HEK293T (cell line): ENCODE measurements around the gene POLE4.

Experiments used
- CTCF ChIA-PET: fragments of 350-600 bp; formaldehyde crosslinking; extraction: SDS; loops from one replicate; lab custom pipeline; 2021; ENCODE audit warnings: antibody characterized with exemption, inconsistent platforms; lab: Yijun Ruan, JAX
- POLR2A ChIA-PET: fragments of 350-600 bp; formaldehyde crosslinking; extraction: SDS; loops from one replicate; lab custom pipeline; 2020; ENCODE audit warnings: antibody characterized with exemption, inconsistent platforms; lab: Yijun Ruan, JAX
- DNase-seq: peaks from one replicate; pipeline ENCODE4 v3.0.0; 2012; ENCODE audit warnings: mixed read lengths; ENCODE audit errors: extremely low spot score
- ARNT ChIP-seq: fragments of 450-650 bp; IDR thresholded peaks from 2 replicates; pipeline ENCODE4 v1.6.1; 2017; ENCODE audit warnings: mild to moderate bottlenecking
- BHLHE40 ChIP-seq: fragments of 450-650 bp; IDR thresholded peaks from 2 replicates; pipeline ENCODE4 v1.6.1; 2016; ENCODE audit warnings: mild to moderate bottlenecking, moderate library complexity, borderline replicate concordance
- CTBP1 ChIP-seq: fragments of 450-650 bp; IDR thresholded peaks from 2 replicates; pipeline ENCODE4 v1.6.1; 2016; ENCODE audit warnings: borderline replicate concordance
- ELF4 ChIP-seq: fragments of 450-650 bp; IDR thresholded peaks from 2 replicates; pipeline ENCODE4 v1.6.1; 2017; ENCODE audit warnings: antibody characterized with exemption
- FOXA1 ChIP-seq: fragments of 450-650 bp; IDR thresholded peaks from 2 replicates; pipeline ENCODE4 v1.6.1; 2016; ENCODE audit warnings: mild to moderate bottlenecking
- FOXK2 ChIP-seq: fragments of 450-650 bp; IDR thresholded peaks from 2 replicates; pipeline ENCODE4 v1.6.1; 2016; ENCODE audit warnings: mild to moderate bottlenecking
- FOXM1 ChIP-seq: fragments of 450-650 bp; IDR thresholded peaks from 2 replicates; pipeline ENCODE4 v1.6.1; 2017; ENCODE audit warnings: mild to moderate bottlenecking, borderline replicate concordance
- HDGF ChIP-seq: fragments of 450-650 bp; IDR thresholded peaks from 2 replicates; pipeline ENCODE4 v1.6.1; 2017; ENCODE audit warnings: antibody characterized with exemption, borderline replicate concordance
- L3MBTL2 ChIP-seq: fragments of 450-650 bp; conservative IDR thresholded peaks from 2 replicates; pipeline ENCODE4 v1.6.1; 2016; ENCODE audit warnings: mild to moderate bottlenecking
- LEF1 ChIP-seq: fragments of 450-650 bp; IDR thresholded peaks from 2 replicates; pipeline ENCODE4 v1.6.1; 2017; ENCODE audit warnings: mild to moderate bottlenecking, borderline replicate concordance
- NFRKB ChIP-seq: fragments of 450-650 bp; IDR thresholded peaks from 2 replicates; pipeline ENCODE4 v1.6.1; 2016; ENCODE audit warnings: mild to moderate bottlenecking, moderate library complexity
- SP1 ChIP-seq: fragments of 450-650 bp; IDR thresholded peaks from 2 replicates; pipeline ENCODE4 v1.6.1; 2017
- SUZ12 ChIP-seq: fragments of 450-650 bp; IDR thresholded peaks from 2 replicates; pipeline ENCODE4 v1.6.1; 2016; ENCODE audit warnings: mild to moderate bottlenecking
- TARDBP ChIP-seq: fragments of 450-650 bp; IDR thresholded peaks from 2 replicates; pipeline ENCODE4 v1.6.1; 2016
- ZNF384 ChIP-seq: fragments of 450-650 bp; IDR thresholded peaks from 2 replicates; pipeline ENCODE4 v1.6.1; 2016
- TF ChIP-seq, protein P1 (sequence below): fragments of 450-650 bp; IDR thresholded peaks from 2 replicates; pipeline ENCODE4 v1.6.1; 2016

Gene POLE4

DNA sequence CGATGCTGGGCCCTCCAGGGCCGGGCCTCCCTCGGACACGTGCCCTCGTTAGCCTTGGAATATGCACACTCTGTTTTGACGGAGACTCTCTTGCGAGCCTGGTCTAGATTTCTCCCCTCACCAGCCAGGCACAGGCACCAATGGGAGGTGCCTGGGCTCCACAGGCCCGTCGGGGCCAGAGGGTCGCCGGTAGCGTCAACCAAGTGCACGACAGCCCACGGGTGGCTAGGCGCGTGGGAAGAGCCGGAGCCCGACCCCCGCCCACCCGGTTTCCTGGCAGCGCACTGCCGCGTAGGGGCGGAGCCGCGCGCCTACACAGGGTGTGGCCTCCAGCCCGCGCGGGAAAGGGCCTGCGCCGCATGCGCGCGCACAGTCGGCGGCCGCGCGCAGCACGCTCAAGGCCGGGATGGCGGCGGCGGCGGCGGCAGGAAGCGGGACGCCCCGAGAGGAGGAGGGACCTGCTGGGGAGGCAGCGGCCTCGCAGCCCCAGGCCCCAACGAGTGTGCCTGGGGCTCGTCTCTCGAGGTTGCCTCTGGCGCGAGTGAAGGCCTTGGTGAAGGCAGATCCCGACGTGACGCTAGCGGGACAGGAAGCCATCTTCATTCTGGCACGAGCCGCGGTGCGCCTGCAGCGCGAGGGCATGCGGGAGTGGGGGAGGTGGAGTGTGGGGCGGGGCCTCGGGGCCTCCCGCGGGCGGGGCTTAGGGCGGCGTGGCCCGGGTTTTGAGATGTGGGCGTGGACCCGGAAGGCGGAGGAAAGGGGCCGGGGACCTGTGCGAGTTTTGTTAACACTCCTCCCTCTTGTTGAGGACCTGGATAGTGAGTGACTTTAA is at the start of gene POLE4:
Gene POLE4 (plus strand): TSS at position 370 of the 832 bp plus-strand sequence. CDS start 37 bp downstream, at position 407.
- POLR2A ChIA-PET: no interaction called here
- TF ChIP-seq CTBP1 (peak; percentile 28; the same call in 1 of the 2 replicates), TARDBP (0 out of 2 replicates have a peak, but pooled peaks have one; percentile 39), SUZ12 (no peak), ELF4 (peak; percentile 61), L3MBTL2 (peak; percentile 99)
- peak; percentile 91 for DNase-seq
- CTCF ChIA-PET: no interaction called here

- no peak for DNase-seq
- ChIA-PET CTCF (no interaction called here), POLR2A (no interaction called here)
- no peak for TF ChIP-seq L3MBTL2
- TF ChIP-seq, protein P1, sequence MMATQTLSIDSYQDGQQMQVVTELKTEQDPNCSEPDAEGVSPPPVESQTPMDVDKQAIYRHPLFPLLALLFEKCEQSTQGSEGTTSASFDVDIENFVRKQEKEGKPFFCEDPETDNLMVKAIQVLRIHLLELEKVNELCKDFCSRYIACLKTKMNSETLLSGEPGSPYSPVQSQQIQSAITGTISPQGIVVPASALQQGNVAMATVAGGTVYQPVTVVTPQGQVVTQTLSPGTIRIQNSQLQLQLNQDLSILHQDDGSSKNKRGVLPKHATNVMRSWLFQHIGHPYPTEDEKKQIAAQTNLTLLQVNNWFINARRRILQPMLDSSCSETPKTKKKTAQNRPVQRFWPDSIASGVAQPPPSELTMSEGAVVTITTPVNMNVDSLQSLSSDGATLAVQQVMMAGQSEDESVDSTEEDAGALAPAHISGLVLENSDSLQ: no peak
- no peak for TF ChIP-seq ZNF384
- TF ChIP-seq ELF4: no peak
- TF ChIP-seq ARNT: no peak
- TF ChIP-seq SP1: no peak
- TF ChIP-seq NFRKB: no peak
- TF ChIP-seq BHLHE40: no peak
- TF ChIP-seq SUZ12: no peak
- no peak for TF ChIP-seq FOXK2
- no peak for TF ChIP-seq FOXA1
- TF ChIP-seq HDGF: no peak
- TF ChIP-seq FOXM1: no peak
- TF ChIP-seq LEF1: no peak
- no peak for TF ChIP-seq CTBP1
- TF ChIP-seq TARDBP: no peak
Measured at GRCh38 chr2:74908748-74909444, 49.5 kb upstream of the POLE4 start.

GRCh38 chr2:74910245-74910644 is 48.2 kb upstream of the POLE4 start:
- ChIA-PET POLR2A (no interaction called here), CTCF (no interaction called here)
- no peak for TF ChIP-seq ARNT
- no peak for TF ChIP-seq HDGF
- TF ChIP-seq FOXA1: no peak
- TF ChIP-seq, protein P1: no peak
- DNase-seq: no peak

GRCh38 chr2:74911061-74911460 is 47.4 kb upstream of the POLE4 start:
- TF ChIP-seq SUZ12 (no peak), ZNF384 (no peak), NFRKB (no peak), TARDBP (no peak)
- no peak for DNase-seq
- CTCF ChIA-PET: no interaction called here
- POLR2A ChIA-PET: no interaction called here

- TF ChIP-seq FOXK2 (no peak), ELF4 (no peak), L3MBTL2 (no peak), SP1 (no peak), FOXM1 (no peak), BHLHE40 (no peak), FOXA1 (no peak)
- DNase-seq: no peak
- POLR2A ChIA-PET: no interaction called here
- CTCF ChIA-PET: no interaction called here
Measured at GRCh38 chr2:74915743-74916142, 42.7 kb upstream of the POLE4 start.

DNA sequence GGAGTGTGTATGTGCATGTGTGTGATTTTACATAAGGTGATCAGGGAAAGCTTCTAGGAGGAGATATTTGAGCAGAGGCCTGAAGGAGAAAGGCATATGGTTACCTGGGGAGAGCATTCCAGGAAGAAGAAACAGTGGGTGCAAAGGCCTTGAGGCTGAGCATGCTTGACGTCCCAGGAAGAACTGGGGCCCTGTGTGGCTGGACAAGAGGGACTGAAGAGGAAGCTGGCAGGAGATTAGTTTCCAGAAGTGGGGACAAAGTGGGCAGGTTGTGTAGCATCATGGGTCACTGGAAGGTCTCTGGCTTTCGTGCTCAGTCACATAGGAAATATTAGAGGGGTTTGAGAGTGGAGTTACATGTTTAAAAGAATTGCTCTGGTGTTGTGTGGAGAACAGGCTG is 42.0 kb upstream of the POLE4 start:
- DNase-seq: no peak
- ChIA-PET CTCF (interaction anchor here (0.7 kb wide), 1 partner anchor 217 kb away, joined by 3 read pairs; no protein-coding TSS in a partner anchor), POLR2A (no interaction called here)
- TF ChIP-seq FOXK2 (no peak), FOXA1 (no peak)

GRCh38 chr2:74917702-74918619 is 40.5 kb upstream of the POLE4 start:
- ChIA-PET CTCF (interaction anchor here (0.6 to 1.3 kb wide), 2 partner anchors 108 to 147 kb away, joined by 3 read pairs; no protein-coding TSS in a partner anchor), POLR2A (no interaction called here)
- no peak for DNase-seq
- TF ChIP-seq, protein P1: no peak
- no peak for TF ChIP-seq TARDBP
- TF ChIP-seq LEF1: no peak
- TF ChIP-seq ELF4: no peak
- no peak for TF ChIP-seq FOXA1
- no peak for TF ChIP-seq ZNF384
- no peak for TF ChIP-seq HDGF
- TF ChIP-seq SP1: no peak
- TF ChIP-seq BHLHE40: no peak
- TF ChIP-seq NFRKB: no peak
- TF ChIP-seq SUZ12: no peak
- TF ChIP-seq FOXM1: no peak
- no peak for TF ChIP-seq FOXK2
- TF ChIP-seq L3MBTL2: no peak
- TF ChIP-seq CTBP1: no peak
- TF ChIP-seq ARNT: no peak
